ENCODE measurements around the gene MAPKAPK5.
"Not testable (repeated sequence)": the region's sequence is repeated elsewhere in the genome, so short reads cannot be mapped to it uniquely, and the experiment has no call there.

Gene MAPKAPK5, protein sequence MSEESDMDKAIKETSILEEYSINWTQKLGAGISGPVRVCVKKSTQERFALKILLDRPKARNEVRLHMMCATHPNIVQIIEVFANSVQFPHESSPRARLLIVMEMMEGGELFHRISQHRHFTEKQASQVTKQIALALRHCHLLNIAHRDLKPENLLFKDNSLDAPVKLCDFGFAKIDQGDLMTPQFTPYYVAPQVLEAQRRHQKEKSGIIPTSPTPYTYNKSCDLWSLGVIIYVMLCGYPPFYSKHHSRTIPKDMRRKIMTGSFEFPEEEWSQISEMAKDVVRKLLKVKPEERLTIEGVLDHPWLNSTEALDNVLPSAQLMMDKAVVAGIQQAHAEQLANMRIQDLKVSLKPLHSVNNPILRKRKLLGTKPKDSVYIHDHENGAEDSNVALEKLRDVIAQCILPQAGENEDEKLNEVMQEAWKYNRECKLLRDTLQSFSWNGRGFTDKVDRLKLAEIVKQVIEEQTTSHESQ
- 62.1 to 79.0 (median 68.4) reads per million in 4 donors for total RNA-seq

GRCh38 chr12:111841750-111842555 lies at the start of gene MAPKAPK5:
MAPKAPK5 (plus strand) TSS chr12:111842228; CDS start chr12:111842734, 506 bp downstream.
- peak; percentile 88 to 96 (median 93) for DNase-seq

DNA sequence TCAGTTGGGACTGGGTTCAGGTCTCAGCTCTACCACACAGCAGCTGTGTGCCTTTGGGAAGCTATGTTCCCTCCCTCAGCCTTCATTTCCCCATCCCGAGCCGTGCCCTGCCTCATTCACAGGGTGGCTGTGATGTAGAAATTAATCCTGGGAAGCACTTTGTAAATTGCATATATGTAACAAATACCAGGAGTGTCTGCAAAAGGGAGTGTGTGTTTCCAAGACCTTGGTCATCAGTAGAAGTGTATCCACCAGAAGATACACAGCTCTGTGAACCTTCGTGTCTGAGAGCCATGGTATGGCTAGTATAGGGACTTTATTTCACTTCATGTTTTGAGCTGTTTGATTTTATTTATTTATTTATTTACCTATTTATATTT lies 49.2 kb upstream of the MAPKAPK5 start:
- no peak for DNase-seq

DNA sequence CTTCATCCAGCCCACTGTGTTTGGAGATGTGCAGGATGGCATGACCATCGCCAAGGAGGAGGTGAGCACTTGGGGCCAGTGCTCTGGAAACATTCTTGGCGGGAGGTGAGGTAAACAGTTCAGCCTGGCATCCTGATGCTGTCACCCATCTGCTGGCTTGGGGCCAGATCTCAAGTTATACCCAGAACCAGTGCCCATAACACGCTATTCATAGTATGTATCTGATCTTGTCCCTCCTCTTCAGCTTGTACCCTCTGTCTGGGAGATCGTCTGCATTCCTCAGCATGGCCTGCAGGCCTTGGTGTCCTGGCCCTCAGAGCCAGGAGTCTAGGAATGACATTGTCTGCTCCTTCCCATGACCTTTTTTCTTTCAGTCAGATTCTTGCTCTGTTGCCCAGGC lies 43.8 kb upstream of the MAPKAPK5 start:
- DNase-seq: no peak

DNA sequence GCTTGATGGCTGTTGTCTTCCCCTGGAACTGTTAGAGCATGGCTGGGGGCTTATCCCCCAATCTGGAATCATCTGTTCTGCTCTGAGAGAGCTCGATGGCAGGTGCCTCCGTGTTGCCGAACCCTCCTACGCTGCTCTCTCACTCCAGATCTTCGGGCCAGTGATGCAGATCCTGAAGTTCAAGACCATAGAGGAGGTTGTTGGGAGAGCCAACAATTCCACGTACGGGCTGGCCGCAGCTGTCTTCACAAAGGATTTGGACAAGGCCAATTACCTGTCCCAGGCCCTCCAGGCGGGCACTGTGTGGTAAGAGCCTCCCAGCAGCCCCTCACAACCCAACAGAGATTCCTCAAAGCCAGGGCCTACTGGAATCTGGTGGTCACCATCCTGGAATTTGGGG lies 42.3 kb upstream of the MAPKAPK5 start:
- no peak for DNase-seq

GRCh38 chr12:111803038-111803626 lies 38.9 kb upstream of the MAPKAPK5 start:
- DNase-seq: no peak

DNA sequence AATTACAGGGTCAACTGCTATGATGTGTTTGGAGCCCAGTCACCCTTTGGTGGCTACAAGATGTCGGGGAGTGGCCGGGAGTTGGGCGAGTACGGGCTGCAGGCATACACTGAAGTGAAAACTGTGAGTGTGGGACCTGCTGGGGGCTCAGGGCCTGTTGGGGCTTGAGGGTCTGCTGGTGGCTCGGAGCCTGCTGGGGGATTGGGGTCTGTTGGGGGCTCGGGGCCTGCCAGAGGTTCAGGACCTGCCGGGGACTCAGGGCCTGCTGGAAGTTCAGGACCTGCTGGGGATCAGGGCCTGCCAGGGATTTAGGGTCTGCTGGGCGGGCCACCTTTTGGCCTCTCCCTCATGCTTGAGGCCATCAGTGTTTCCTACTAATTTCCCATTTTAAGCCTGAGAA lies 38.2 kb upstream of the MAPKAPK5 start:
- no peak for DNase-seq

- no peak for DNase-seq
Measured at GRCh38 chr12:111806304-111806703, 35.7 kb upstream of the MAPKAPK5 start.

GRCh38 chr12:111807232-111807631 lies 34.8 kb upstream of the MAPKAPK5 start:
- DNase-seq: no peak

GRCh38 chr12:111812881-111813741 lies 28.9 kb upstream of the MAPKAPK5 start:
- peak; percentile 15 to 71 (median 41) for DNase-seq

DNA sequence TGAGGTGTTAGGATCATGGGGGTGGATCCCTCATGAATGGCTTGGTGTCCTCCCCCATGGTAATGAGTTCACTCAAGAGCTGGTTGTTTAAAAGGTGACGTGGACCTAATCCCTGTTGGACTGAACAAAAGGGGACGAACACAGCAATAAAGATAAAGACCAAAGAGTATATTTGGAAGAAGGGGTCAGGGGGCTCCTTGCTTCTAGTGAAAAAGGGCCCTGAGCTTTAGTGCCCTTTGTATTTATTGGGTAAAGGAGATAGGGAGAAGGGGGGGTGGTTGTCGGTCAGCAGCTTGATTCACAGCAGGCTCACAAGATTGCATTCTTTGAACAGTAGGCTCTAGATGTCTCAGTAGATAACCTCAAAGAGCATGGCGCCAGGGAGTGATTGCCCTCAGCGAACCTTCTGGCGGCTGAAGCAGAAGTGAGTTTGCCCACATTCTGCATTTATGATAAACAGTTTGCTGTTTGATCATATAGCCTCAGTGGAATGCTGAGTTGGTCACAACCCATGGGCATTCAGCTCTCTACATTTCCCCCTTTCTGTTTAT lies 25.9 kb upstream of the MAPKAPK5 start:
- no peak for DNase-seq

GRCh38 chr12:111816898-111817297 lies 25.1 kb upstream of the MAPKAPK5 start:
- DNase-seq: not testable (repeated sequence)

- DNase-seq: no peak
Measured at GRCh38 chr12:111818340-111818739, 23.7 kb upstream of the MAPKAPK5 start.

GRCh38 chr12:111819191-111820158 lies 22.6 kb upstream of the MAPKAPK5 start:
- DNase-seq: no peak

- DNase-seq: not testable (repeated sequence)
Measured at GRCh38 chr12:111820828-111821227, 21.2 kb upstream of the MAPKAPK5 start.

GRCh38 chr12:111822886-111823285 lies 19.1 kb upstream of the MAPKAPK5 start:
- no peak for DNase-seq

- no peak for DNase-seq
Measured at GRCh38 chr12:111823891-111824290, 18.1 kb upstream of the MAPKAPK5 start.

GRCh38 chr12:111824312-111824711 lies 17.7 kb upstream of the MAPKAPK5 start:
- not testable (repeated sequence) for DNase-seq

GRCh38 chr12:111825509-111825908 lies 16.5 kb upstream of the MAPKAPK5 start:
- DNase-seq: no peak

GRCh38 chr12:111826316-111826715 lies 15.7 kb upstream of the MAPKAPK5 start:
- no peak for DNase-seq

- DNase-seq: no peak
Measured at GRCh38 chr12:111826992-111827391, 15.0 kb upstream of the MAPKAPK5 start.

- DNase-seq: no peak
Measured at GRCh38 chr12:111827907-111828306, 14.1 kb upstream of the MAPKAPK5 start.
